GM19240 (cell line): ENCODE results near the gene TMEM37.

Source experiments
- DNase-seq: peaks from one replicate; pipeline ENCODE4 v3.0.0; 2011; ENCODE audit warnings: low spot score; ENCODE audit not compliant: insufficient read length

TMEM37 gene

DNA sequence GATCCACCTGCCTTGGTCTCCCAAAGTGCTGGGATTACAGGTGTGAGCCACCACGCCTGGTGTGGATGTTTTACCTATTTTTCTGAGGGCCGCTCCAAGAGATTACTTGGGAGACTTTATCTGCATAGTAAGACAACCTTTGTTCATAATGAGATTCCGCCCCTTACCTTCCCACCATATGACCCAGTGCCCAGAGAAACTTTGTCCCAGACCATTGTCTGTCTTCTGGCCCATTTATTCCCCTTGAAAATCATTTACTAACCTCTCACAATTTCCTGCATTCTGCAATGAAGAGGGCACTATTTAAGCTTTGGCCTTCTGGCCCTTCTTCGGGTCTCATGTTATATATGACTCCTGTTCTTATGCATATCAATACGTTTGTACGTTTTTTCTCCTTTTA is 13.7 kb upstream of the TMEM37 start:
- DNase-seq: no peak

DNA sequence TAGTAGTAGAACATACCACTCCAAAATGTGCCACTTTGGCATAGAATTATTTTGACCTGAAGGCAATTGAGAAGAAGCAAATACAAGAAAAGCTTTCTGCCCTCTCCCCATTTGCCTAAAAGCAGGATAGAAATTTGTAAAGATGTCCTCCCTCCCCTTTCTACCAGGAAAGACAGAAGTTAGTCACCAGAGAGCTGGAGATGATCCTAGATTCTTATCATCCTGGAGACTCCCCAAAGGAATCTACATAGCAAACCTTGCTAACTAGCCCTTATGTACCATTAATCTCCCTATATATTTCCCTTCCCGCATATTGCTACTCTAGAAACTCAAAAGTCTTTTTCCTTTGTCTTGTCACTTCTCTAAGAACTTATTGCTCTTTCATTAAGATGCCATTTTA is 12.6 kb upstream of the TMEM37 start:
- no peak for DNase-seq

DNA sequence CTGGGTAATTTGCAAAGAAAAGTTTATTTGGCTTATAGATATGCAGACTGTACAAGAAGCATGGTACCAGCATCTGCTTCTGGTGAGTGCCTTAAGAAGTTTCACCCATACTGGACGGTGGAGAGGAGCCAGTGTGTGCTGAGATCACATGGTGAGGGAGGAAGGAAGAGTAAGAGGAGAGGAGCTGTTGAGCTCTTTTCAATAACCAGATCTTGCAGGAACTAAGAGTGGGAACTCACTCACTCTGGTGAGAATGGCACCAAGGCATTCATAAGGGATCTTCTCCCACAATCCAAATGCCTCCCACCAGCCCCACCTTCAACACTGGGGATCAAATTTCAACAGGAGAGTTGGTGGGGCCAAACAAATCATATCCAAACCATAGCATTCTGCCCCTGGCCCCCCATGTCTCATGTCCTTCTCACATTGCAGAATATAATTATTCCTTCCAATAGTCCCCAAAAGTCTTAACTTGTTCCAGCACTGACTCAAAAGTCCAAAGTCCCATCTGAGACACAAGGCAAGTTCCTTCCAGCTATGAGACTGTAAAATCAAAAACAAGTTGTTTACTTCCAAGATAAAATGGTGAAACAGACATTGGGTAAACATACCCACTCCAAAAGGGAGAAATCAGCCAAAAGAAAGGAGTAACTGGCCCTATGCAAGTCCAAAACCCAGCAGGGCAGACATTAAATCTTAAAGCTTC is 11.7 kb upstream of the TMEM37 start:
- DNase-seq: no peak

GRCh38 chr2:119421304-119421703 is 10.3 kb upstream of the TMEM37 start:
- DNase-seq: no peak

- DNase-seq: no peak
Measured at GRCh38 chr2:119421741-119422140, 9.9 kb upstream of the TMEM37 start.

- no peak for DNase-seq
Measured at GRCh38 chr2:119422360-119423107, 9.1 kb upstream of the TMEM37 start.

GRCh38 chr2:119423108-119423444 is 8.6 kb upstream of the TMEM37 start:
- DNase-seq: no peak

GRCh38 chr2:119423811-119424210 is 7.8 kb upstream of the TMEM37 start:
- no peak for DNase-seq

GRCh38 chr2:119424284-119425118 is 7.2 kb upstream of the TMEM37 start:
- DNase-seq: no peak

DNA sequence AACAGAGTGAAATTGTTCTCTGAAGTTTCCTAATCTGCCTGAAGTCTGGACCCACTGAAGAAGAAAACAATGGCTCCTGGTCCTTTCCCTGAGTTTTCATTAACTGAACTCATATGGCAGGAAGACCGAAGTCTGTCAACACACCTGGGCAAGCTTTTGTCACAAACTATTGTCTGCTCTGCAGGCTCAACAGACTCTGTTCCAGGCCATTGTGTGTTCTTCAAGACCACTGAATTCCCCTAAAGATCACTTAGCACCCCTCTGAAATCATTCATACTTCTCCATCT is 6.6 kb upstream of the TMEM37 start:
- no peak for DNase-seq

GRCh38 chr2:119425620-119426395 is 5.8 kb upstream of the TMEM37 start:
- DNase-seq: no peak

DNA sequence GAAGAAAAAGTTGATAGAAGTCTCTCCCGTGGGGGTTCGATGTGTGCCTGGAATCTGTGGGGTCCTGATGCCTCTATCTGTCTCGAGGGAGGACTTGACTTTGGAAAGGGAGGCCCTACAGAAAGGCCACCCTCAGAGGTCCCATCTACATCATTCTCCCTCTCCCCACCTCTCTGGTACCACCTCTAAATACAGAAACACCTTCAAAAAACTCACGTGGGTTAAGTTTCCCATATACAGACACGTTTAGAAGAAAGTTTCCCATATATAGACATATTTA is 5.3 kb upstream of the TMEM37 start:
- DNase-seq: no peak

DNA sequence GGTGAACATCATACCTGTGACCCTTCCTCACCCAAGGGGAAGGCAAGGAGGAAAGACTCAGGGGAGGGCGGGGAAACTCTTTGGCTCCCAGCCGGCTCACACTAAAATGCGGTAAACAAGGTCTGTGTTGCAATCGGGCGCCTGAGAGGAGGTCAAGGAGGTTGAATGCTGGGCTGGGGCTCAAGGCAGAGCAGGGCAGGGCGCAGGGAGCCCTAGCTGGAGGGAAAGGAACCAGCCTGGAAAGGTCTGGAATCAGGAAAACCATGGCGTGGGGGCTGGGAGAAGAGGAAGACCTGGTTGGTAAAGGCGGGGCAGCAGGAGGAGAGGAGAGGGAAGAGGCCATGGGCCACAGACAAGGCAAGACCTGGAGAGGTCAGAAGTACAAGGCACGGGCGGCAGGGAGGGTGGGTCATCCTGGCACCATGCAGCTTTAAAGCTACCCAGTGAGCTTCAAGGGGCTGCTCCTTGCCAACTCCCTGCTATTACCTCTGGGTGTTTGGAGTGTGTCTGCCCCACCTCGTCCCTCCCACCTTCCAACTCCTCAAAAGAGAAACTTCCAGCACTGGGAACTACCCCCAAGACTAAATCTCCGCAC is 4.8 kb upstream of the TMEM37 start:
- DNase-seq: no peak

GRCh38 chr2:119427756-119428155 is 3.9 kb upstream of the TMEM37 start:
- no peak for DNase-seq

DNA sequence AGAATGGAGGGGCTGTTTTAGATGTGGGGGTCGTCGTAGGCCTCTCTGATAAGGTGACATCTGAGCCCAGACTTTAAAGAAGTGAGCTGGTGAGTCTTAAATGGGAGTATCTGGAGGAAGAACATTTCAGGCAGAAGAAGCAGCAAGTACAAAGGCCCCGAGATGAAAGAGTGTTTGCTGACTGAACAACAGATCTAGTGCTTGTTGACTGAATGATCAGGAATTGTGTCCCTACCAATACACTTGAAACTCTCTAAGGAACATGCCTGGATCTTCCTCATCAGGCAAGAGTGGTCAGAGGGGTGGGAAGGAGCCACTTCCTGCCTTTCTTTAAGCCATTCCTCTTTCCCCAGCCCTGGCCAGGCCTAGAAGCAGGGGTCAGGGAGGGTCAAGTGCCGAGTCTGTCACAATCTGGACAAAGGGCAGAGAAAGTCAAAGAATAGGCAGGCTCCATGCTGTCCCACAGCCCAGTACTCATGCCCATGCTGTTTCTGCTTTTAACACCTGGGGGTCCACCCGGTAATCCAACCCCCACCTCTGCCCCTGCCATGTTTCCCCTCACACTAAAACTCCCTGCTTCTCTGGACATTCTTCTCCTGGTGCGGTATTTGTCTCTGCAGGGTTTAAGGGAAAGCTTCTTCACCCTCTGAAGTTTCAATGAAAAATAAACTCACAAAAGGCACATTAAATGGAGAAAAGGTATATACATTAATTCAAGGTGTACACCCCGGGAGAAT is 3.0 kb upstream of the TMEM37 start:
- DNase-seq: no peak

GRCh38 chr2:119429225-119429981 is 2.3 kb upstream of the TMEM37 start:
- DNase-seq: no peak

DNA sequence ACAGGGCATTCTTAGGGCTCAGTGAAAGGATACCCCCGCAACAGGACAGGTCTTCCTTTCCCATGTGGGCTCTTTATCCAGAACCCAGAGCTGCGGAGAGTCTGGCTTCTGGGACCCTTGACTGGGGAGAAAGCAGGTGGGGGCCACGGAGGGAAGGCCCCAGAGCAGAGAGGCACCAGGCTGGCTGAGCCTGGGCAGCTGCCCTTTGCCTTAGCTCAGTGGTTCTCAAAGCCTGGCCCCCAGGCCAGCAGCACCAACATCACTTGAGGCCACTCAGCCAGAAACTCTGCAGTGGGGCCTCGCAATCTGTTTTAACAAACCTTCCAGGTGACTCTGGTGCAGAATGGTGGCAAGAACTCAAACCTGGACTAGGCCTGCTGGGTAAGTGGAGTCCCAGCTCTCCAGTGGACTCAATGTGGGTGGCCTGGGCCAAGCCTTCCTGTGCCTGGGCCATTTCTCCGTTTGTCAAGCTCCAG is 1.6 kb upstream of the TMEM37 start:
- no peak for DNase-seq

GRCh38 chr2:119431976-119432850 is 559 bp downstream of the TMEM37 start:
- DNase-seq: no peak
